Stimulated activated CD4-positive, alpha-beta T cell treated with anti-CD3 and anti-CD28 coated beads, Interleukin-4, amount 100 ng/mL, for 48 hours (primary cell): ENCODE data around the gene SUCLG2.
"Not testable (repeated sequence)": the region's sequence is repeated elsewhere in the genome, so short reads cannot be mapped to it uniquely, and the experiment has no call there.

ENCODE experiments used
- DNase-seq, 2 donors: peaks; one replicate each; pipeline ENCODE4 v3.0.0-alpha.2; 2020; ENCODE audit warnings: low read depth in 2 of 2

Gene SUCLG2

GRCh38 chr3:67609709-67610108 lies 44.7 kb downstream of the SUCLG2 start:
- no peak for DNase-seq

- no peak for DNase-seq
Measured at GRCh38 chr3:67608034-67608433, 46.4 kb downstream of the SUCLG2 start.

GRCh38 chr3:67605377-67605776 lies 49.0 kb downstream of the SUCLG2 start:
- DNase-seq = no peak

DNA sequence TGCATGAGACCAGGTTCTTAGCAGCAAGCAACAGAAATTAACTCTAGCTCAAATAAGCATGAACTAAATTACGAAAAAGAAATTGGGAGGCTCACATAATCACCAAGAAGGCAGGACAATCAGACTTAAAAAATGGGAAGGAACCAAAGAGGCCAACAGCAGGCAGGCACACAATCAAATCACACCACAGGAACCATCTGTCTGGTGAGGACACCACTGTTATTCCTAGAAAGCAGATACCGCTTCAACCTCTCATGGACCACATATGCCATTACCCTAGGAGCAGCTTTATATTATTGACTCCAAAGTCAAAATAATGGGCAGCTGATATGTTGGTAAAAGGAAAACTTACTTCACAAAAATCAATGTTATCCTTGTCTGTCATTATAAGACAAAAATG lies 51.6 kb downstream of the SUCLG2 start:
- no peak for DNase-seq

DNA sequence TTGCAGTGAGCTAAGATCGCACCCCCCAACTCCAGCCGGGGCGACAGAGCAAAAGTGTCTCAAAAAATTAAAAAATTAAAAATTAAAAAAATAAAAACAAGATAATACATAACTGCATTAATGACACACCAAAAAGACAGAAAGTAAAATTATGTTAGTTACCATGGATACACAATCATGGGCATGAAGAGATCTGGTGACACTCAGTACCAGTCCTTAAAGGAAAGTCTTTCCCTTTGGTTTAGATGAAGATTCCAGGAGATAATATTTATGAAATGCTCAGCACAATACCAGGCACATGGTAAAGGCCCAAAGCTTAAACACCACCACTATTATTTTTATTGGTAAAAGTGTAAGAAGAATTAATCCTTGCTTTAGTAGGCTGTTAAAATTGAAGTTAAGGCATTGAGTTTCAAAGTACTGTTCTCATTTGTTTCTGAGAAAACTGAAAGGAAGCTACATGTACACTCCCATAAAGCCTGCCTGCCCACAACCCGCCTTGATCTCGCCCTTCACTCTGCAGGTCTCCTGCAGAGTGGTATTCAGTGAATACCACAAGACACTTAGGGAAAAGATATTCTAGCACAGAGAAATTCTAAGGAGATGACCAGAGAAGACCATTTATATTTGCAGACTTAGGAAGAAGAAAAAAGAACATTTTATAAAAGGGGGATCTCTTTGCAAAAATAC lies 52.3 kb downstream of the SUCLG2 start:
- DNase-seq = no peak

- no peak for DNase-seq
Measured at GRCh38 chr3:67601385-67601784, 53.0 kb downstream of the SUCLG2 start.

DNA sequence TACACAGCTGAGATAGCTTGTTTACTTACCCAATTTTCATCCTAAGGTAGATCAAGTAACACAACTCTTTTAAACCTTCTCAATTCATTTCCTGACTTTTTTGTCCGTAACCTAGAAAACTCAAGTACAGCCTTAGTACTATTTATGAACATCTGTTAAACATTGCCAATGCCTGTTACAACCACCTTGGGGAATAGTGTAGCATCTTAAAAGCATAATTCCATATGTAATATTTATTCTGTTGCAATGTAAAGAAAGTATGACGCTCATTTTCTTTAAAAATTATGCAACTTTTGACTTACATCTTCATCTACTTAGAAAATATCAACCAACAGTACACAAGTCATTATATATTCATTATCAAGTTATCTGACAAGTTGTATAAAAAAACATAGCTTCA lies 54.6 kb downstream of the SUCLG2 start:
- no peak for DNase-seq

DNA sequence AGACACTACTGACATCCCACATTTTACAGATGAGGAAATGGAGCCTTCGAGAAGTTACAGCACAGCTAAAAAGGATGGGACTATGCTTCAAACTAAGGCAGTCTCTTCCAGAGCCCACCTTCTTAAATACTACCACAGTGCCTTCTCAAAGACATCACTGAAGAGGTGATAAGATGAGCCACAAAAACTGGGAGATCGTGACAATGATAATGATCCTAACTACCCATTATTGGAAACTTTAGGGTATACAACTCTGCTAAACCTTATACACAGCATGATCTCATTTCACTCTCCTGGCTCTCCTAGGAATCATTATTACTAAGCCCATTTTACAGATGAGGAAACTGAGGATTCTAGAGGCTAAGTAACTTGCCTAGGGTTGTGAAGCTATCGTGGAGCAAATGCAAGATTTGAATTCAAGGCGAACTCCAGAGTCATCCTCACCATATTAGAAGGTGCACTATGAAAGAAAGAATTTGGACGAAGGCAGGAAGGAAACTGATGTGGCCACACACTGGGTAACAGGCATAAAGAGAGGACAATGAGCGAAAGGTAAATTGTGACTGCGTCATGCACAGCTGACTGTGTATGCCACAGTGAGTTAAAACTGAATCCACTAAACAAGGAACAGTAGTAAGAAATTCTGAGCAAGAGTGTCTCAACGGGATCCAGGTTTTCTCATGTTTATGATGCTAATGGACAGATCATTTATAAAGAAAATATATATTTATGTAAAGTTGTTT lies 55.4 kb downstream of the SUCLG2 start:
- no peak for DNase-seq

GRCh38 chr3:67595424-67595823 lies 59.0 kb downstream of the SUCLG2 start:
- DNase-seq = no peak

DNA sequence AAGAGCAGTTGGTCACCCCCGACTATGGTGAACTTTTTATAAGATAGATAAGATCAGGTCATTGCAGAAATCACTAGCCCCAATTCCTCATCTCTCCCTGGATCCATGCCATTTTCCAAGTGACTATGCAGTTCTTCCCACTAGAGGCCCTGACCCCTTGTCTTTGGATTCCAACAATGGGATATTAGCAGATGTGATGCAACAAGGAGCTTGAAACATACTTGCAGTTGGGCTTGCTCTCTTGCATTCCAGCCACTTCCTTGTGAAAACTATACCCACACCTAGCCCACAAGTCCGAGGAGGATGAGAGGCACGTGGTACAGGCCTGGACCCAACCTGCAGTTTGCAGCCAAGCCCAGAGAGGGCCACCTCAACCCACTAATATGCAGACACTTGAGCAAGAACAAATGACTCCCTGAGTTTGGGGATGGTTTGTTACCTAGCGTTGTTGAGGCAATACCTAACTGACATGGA lies 60.6 kb downstream of the SUCLG2 start:
- DNase-seq = no peak

DNA sequence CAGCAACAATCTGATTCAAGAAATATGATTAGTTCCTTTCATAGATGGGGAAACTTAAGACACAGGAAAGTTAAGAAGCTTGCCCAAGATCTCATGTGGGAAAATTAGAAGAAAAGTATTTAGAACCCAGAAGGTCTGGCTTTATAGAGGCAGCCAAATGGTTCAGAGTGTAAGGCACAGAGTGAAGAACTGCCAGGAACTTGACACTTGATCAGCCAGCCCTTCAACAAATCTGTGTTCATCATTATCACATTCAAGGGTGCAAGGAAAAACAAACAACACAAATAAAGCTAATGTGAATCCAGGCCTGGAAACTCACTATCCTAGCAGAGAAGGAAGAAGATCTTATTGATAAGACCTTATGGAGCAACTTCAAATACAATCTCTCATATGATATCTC lies 62.4 kb downstream of the SUCLG2 start:
- DNase-seq = no peak

GRCh38 chr3:67587811-67588210 lies 66.6 kb downstream of the SUCLG2 start:
- no peak for DNase-seq

GRCh38 chr3:67587301-67587700 lies 67.1 kb downstream of the SUCLG2 start:
- no peak for DNase-seq

- DNase-seq = not testable (repeated sequence)
Measured at GRCh38 chr3:67584608-67585007, 69.8 kb downstream of the SUCLG2 start.

GRCh38 chr3:67580430-67581000 lies 73.9 kb downstream of the SUCLG2 start:
- DNase-seq = no peak

- DNase-seq = no peak
Measured at GRCh38 chr3:67578416-67578815, 76.0 kb downstream of the SUCLG2 start.

- DNase-seq = no peak
Measured at GRCh38 chr3:67576441-67576840, 78.0 kb downstream of the SUCLG2 start.

DNA sequence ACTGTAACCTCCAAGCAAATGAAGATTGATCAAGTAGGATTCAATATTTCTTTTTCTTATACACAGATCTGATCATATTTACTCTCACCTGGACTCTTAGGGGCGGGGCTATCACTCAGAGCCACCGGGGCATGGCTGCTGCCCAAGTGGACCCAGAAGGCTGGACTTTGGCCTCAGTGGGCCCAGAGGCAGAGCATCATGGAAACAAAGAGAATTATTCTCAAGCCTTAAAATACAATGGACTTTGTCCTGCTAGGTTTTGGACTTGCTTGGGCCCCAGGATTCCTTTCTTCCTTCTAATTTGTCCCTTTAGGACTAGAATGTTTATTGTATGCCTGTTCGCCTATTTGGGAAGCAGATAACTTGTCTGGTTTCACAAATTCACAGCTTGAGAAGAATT lies 85.1 kb downstream of the SUCLG2 start:
- DNase-seq = no peak

DNA sequence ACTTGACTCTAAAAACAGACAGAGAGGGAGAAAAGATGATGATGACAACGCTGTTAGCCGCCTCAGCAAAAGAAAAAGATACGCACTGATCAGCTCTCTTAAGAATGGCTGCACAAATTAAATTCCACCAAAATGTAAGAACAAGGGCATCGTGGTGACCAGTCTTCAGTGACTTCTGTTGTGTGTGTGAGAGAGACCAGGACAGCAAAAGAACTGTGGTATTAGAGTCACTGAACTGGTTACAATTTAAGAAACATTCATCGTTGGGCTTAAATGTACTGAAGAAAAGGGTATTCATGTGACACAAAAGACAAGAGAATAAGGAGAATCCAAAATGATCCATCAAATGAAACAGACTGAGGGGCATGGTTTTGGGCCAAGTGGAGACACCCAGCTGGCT lies 86.5 kb downstream of the SUCLG2 start:
- DNase-seq = no peak

DNA sequence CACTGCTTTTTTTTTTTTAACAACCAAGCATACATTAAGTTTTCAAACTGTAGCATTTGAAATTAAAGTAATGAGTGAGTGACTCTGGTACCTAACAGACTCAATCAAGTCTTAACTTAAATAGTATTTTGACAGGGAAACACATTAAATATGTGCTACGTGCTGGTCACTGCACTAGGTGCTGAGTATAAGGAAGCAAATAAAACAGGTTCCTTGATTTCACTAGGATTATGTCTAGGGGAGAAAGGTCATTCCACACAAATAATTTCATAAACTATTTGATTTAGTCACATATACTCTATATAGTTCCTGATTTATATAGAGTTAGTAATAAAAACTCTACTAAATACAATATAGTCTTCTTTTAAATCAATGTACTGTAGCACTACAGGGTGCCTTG lies 89.4 kb downstream of the SUCLG2 start:
- no peak for DNase-seq

DNA sequence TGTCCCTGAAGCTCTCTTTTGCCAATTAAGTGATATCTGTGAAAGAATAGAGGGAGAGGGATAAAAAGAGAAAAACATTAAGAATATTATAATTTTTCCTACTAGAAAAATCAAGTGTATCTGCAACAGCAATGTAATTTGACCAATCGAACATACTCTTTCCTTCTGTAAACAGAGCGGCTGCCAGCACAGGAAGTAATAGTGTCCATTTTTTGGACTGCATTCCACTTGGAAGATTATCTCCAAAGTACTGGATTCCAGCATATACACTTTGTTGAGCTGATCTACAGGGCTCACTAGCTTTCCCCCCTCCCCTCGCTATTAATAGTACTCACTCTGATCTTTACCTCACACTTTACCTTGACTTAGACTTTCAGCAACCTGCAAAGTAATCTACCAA lies 90.4 kb downstream of the SUCLG2 start:
- no peak for DNase-seq

GRCh38 chr3:67561667-67562394 lies 92.6 kb downstream of the SUCLG2 start:
- DNase-seq = no peak
